Measurements from ENCODE around the gene ZNF846.
"Not testable (repeated sequence)": the region's sequence is repeated elsewhere in the genome, so short reads cannot be mapped to it uniquely, and the experiment has no call there.

ZNF846 gene

GRCh38 chr19:9782338-9782737 lies 13.8 kb upstream of the ZNF846 start:
- FAIRE-seq, result no peak

DNA sequence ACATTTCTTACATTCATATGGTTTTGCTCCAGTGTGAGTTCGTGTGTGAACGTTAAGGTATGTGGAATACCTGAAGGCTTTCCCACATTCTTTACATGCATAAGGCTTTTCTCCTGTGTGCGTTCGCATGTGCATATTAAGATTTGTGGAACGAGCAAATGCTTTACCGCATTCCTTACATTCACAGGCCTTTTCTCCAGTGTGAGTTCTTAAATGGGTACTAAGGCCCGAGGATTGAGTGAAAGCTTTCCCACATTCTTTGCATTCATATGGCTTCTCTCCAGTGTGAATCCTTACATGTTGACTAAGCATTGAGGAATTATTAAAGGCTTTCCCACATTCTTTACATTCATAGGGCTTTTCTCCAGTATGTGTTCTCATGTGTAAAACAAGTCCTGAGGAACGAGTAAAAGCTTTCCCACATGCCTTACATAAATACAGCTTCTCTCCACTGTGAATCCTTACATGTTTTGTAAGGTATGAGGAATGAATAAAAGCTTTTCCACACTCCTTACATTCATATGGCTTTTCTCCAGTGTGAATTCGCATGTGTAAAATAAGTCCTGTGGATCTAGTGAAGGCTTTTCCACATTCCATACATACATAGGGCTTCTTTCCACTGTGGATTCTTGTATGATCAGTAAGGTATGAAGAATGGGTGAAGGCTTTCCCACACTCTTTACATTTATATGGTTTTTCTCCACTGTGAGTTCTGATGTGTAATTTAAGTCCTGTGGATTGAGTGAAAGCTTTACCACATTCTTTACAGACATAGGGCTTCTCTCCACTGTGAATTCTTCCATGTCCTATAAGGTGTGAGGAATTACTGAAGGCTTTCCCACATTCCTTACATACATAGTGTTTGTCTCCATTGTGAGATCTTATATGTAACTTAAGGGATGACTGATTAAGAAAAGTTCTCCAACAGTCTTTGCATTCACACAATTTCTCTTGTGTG lies 10.7 kb downstream of the ZNF846 start:
- no peak for FAIRE-seq

- FAIRE-seq, result no peak
Observed at GRCh38 chr19:9752701-9753443, 15.7 kb downstream of the ZNF846 start.

- FAIRE-seq, result no peak
Observed at GRCh38 chr19:9751446-9751845, 17.1 kb downstream of the ZNF846 start.

DNA sequence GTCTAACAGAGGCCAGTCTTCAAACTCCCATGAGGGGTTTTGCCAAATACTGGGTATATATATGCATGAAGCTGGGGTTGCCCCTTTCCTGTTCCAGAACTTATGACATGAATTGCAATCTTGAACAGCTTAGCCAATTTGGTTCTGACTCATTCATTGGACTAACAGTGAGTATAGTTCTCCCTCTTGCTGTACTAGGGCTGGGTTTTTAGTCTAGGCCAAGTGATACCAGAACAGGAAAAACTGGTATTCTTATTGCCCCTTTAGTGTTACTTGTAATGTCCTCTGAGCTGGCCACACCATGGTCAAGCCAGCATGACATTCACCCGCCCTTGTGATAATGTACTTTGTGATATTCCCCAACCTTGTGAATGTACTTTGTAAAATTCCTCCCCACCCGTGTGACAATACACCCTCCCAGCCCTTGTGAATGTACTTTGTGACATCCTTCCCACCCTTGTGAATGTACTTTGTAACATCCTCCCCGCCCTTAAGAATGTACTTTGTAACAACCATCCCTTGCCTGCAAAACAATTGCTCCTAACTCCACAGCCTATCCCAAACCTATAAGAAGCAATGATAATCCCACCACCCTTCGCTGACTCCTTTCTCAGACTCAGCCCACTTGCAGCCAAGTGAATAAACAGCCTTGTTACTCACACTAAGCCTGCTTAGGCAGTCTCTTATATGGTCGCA lies 26.9 kb downstream of the ZNF846 start:
- FAIRE-seq, result no peak

- no peak for FAIRE-seq
Observed at GRCh38 chr19:9735986-9736385, 32.6 kb downstream of the ZNF846 start.

GRCh38 chr19:9730056-9730455 lies 38.5 kb downstream of the ZNF846 start:
- FAIRE-seq, result not testable (repeated sequence)

DNA sequence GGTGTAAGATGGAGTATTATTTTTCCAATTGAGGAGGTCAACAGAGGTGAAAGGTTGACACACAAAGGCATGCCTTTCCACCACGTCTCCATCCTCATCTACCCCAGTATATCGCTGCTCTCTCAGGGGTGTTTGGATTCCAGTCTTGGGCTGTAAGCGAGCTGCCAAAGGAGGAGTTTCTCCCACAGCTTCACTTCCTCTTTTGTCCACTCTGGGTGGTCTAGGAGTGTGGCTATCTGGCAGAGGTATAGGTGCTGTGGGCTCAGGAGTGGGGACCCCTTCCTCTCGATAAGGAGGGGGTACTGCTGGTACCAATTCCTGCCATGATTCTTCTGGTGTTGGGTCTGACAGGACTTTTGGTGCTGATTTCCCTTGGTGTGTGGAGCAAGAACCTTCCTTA lies 39.4 kb downstream of the ZNF846 start:
- no peak for FAIRE-seq

DNA sequence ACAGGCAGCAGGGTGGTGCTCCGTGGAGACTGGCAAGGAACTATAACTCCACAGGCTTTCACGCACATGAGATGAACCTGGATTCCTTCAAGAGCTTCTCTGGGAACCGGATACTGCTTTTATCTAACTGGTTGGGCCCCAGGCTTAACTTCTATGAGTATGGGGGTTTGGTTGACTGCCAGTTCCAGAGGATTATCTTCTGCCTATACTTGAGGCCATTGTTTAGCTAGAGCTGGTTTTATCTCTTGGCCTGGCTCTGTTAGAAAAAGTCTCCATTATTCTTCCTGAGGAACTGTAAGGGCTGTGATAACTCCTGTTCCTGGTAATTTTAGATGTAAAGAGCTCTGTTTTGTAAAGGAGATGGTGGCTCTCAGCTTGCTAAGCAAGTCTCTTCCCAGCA lies 40.9 kb downstream of the ZNF846 start:
- FAIRE-seq, result no peak

DNA sequence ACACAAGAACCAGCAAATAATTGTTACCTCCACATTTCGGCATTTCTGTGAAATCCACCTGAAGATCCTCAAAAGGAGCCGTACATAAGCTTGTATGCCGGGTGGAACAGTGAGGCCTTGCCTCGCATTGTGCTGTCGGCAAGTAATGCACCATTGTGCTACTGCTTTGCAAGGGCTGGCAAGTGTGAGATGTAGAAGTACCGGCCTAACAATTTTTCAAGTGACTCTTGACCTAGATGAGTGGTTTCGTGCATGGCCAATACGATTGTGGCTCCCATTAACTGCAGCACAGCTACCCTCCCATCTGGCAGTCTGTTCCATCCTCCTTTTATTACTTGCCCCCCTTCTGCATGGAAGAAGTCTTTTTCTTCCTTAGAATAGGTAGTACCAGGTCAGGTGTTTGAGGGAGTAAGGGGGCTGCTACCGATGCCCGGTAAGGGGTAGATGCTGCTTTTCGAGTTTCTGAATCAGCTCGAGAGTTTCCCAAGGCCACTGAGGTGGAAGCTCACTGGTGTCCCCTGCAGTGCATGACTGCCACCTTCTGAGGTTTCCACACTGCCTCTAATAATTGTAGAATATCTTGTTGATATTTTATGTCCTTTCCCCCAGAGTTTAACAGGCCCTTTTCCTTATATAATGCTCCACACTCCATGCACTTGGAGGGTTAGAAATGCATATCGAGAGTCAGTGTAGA lies 42.9 kb downstream of the ZNF846 start:
- FAIRE-seq, result not testable (repeated sequence)

DNA sequence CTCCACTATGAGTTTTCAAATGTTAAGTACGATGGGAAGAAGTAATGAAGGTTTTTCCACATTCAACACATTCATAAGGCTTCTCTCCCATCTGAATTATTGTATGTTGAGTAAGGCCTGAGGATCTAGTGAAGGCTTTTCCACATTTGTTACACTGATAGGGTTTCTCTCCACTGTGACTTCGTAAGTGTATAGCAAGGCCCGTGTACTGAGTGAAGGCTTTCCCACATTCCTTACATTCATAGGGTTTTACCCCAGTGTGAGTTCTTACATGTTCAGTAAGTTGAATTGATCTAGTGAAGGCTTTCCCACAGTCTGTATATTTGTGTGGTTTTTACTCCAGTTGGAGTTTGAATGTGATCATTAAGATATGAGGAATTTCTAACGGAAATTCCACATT lies 44.4 kb downstream of the ZNF846 start:
- FAIRE-seq, result no peak

GRCh38 chr19:9721861-9722260 lies 46.7 kb downstream of the ZNF846 start:
- FAIRE-seq, result no peak

DNA sequence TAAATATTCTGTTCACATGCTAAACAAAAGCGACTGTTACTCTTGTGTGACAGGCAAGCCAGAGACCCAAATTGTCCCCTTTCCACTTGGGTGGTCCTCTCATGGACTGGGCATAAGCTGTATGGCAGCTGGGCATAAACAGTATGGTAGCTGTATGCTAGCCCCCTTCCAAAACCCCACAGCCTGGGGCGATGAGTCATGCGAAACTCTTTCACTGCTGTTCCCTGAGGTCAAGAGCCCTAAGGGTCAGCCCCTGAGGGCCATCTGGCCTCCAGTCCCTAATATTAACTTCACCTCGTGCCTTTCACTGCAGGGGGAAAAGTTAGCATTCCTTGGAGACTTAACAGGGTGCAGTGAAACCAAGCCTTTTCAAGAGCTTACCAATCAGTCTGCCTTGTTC lies 48.0 kb downstream of the ZNF846 start:
- FAIRE-seq, result no peak

DNA sequence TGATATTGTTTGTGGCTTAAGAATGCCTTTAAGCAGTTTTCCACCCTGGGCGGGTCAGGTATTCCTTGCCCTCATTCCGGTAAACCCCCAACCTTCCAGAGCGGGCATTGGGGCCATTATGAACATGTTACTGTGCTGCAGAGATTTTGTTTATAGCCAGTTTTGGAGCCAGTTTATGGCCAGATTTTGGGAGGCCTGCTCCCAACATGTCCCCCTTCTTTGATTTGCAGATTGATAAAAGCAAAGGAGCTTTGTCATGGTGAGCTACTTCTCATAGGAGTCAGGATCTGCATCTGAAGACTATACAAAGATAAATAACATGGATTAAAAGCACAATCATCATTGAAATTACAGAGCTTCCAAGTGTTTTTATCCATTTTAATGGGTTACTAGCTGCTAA lies 56.7 kb downstream of the ZNF846 start:
- FAIRE-seq, result no peak

DNA sequence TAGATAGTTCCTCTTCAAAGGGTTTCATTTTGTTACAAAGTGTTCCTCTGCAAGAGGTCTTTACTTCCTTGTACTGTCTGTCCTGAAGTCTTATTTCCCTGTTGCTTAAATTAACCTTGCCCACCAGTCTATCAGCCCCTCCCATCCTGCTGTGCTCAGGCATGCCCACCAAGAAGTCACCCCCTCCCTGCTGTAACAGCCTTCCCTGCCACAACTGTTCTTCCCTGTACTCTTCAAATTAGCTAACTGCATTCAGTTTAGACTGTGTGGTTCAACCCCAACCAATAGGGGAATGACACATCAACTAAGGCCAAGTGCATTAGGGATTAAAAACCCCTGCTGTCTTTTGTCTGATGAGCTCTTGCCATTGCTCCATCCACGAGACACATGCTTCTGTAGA lies 59.2 kb downstream of the ZNF846 start:
- FAIRE-seq, result no peak

- FAIRE-seq, result no peak
Observed at GRCh38 chr19:9705836-9706235, 62.7 kb downstream of the ZNF846 start.

DNA sequence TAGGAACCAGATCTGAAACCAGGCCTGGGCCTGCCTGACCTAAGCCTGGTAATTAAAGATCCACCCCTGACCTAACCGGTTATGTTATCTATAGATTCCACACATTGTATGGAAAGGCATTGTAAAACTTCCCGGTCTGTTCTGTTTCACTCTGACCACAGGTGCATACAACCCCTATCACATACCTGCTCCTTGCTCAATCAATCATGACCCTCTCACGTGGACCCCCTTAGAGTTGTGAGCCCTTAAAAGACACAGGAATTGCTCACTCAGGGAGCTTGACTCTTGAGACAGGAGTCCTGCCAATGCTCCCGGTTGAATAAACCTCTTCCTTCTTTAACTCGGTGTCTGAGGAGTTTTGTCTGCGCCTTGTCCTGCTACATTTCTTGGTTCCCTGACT lies 66.4 kb downstream of the ZNF846 start:
- FAIRE-seq, result no peak

All from islet of Langerhans (tissue), 1 donor.